HepG2 (cell line): ENCODE results near the gene GCLM. TPM values are rescaled to one million over a fixed set of nuclear protein-coding genes. Genes with fewer than 3 reads are reported as not detected.

Experiments used
- ATAC-seq: fragments of 200-7000 bp; cut with Tn5 transposase; 3 replicates; pipeline ENCODE4 v1.9.1; 2020; ENCODE audit warnings: mild to moderate bottlenecking, moderate library complexity
- BruUV-seq: library from RNA; stranded (reverse); fragments of 400-500 nt; replicated peaks from 2 replicates; lab custom pipeline; 2021; lab: Mats Ljungman, UMichigan
- CTCF ChIA-PET: fragments of 300-600 bp; formaldehyde crosslinking; extraction: SDS; loops from one replicate; lab custom pipeline; 2021; ENCODE audit warnings: low total read pairs, inconsistent platforms, low intra/inter-chr PET ratio; lab: Yijun Ruan, JAX
- POLR2A ChIA-PET: fragments of 350-600 bp; sonication (Branson Sonifier 250); formaldehyde crosslinking; loops from one replicate; lab custom pipeline; 2020; ENCODE audit warnings: antibody characterized with exemption, inconsistent platforms; lab: Yijun Ruan, JAX
- DNase-seq: peaks from one replicate; pipeline ENCODE4 v3.0.0-alpha.2; 2015; ENCODE audit warnings: low spot score
- FAIRE-seq: peaks from 3 replicates; lab custom pipeline; 2011; peaks lifted over from hg19 to GRCh38; lab: Jason Lieb, UNC
- H2AFZ ChIP-seq: one replicate; pipeline ENCODE4 v1.6.1; 2011; ENCODE audit warnings: low read length, inconsistent platforms
- H3K27ac ChIP-seq: fragments of 300-600 bp; 3 replicates; pipeline ENCODE4 v1.8.0; 2011; ENCODE audit warnings: mixed run types, mild to moderate bottlenecking, mixed read lengths, low read length, inconsistent platforms; ENCODE audit not compliant: insufficient read depth; ENCODE audit errors: extremely low read length
- H3K27me3 ChIP-seq, 2 experiments: fragments of 200-600 bp in 1 of 2; 2 replicates in 1 of 2; 3 replicates in 1 of 2; pipeline versions ENCODE4 v1.6.0 to v1.8.0; 2011; ENCODE audit warnings: low read length in 2 of 2, mild to moderate bottlenecking in 2 of 2, moderate library complexity in 2 of 2, inconsistent platforms in 1 of 2; ENCODE audit not compliant: insufficient read depth in 2 of 2, control insufficient read depth in 1 of 2
- H3K36me3 ChIP-seq, 2 experiments: fragments of 200-600 bp in 1 of 2; replicated peaks in 1 of 2; 2 replicates in 1 of 2; 3 replicates in 1 of 2; pipeline versions ENCODE4 v1.5.1 to v1.8.0; 2011; ENCODE audit warnings: low read length in 2 of 2, inconsistent platforms in 1 of 2; ENCODE audit not compliant: insufficient read depth in 2 of 2, control insufficient read depth in 1 of 2
- H3K4me1 ChIP-seq: 2 replicates; pipeline ENCODE4 v1.5.1; 2012; ENCODE audit warnings: low read length, inconsistent platforms; ENCODE audit not compliant: insufficient read depth
- H3K4me2 ChIP-seq: 2 replicates; pipeline ENCODE4 v1.6.0; 2011; ENCODE audit warnings: low read depth, low read length, inconsistent platforms
- H3K4me3 ChIP-seq, 3 experiments: fragments of 200-600 bp in 1 of 3; sonication (generic), shearing (Covaris generic) in 1 of 3; replicated peaks in 1 of 3; 2 replicates each; pipeline ENCODE4 v1.5.1; 2011 to 2016; ENCODE audit warnings: low read length in 3 of 3, inconsistent platforms in 2 of 3, low read depth in 2 of 3, mild to moderate bottlenecking in 2 of 3, control low read depth in 1 of 3, mixed read lengths in 1 of 3; ENCODE audit not compliant: insufficient read depth in 1 of 3
- H3K79me2 ChIP-seq: one replicate; pipeline ENCODE4 v1.6.1; 2011; ENCODE audit warnings: low read length, inconsistent platforms; ENCODE audit not compliant: insufficient read depth
- H3K9ac ChIP-seq: 2 replicates; pipeline ENCODE4 v1.6.0; 2011; ENCODE audit warnings: mild to moderate bottlenecking, low read depth, low read length, inconsistent platforms; ENCODE audit not compliant: insufficient read depth
- H3K9me3 ChIP-seq: 2 replicates; pipeline ENCODE4 v1.5.1; 2012; ENCODE audit warnings: mild to moderate bottlenecking, low read length
- H4K20me1 ChIP-seq: 2 replicates; pipeline ENCODE4 v1.6.0; 2011; ENCODE audit warnings: inconsistent platforms, mild to moderate bottlenecking, low read length, moderate library complexity; ENCODE audit not compliant: insufficient read depth
- CHD2 ChIP-seq: IDR thresholded peaks from 2 replicates; pipeline ENCODE4 v1.6.1; 2011; ENCODE audit warnings: low read depth, low read length, improper control_type of control experiment
- DNMT1 ChIP-seq: sonication (generic); formaldehyde crosslinking; IDR thresholded peaks from 2 replicates; pipeline ENCODE4 v1.5.1; 2020; ENCODE audit warnings: mild to moderate bottlenecking, missing genetic modification reagents
- GPBP1L1 ChIP-seq: sonication (generic); formaldehyde crosslinking; IDR thresholded peaks from 2 replicates; pipeline ENCODE4 v1.5.0; 2020; ENCODE audit warnings: mild to moderate bottlenecking, missing genetic modification reagents
- HNF4G ChIP-seq, 2 experiments: sonication (generic) in 1 of 2; formaldehyde crosslinking in 1 of 2; IDR thresholded peaks; 2 replicates each; pipeline versions ENCODE4 v1.4.0 to v1.6.1; 2011 to 2020; ENCODE audit warnings: borderline replicate concordance in 2 of 2, low read depth in 2 of 2, mild to moderate bottlenecking in 2 of 2, low read length in 1 of 2, missing genetic modification reagents in 1 of 2, moderate library complexity in 1 of 2
- HOXD1 ChIP-seq: sonication (generic); formaldehyde crosslinking; IDR thresholded peaks from 2 replicates; pipeline ENCODE4 v1.5.0; 2020; ENCODE audit warnings: missing genetic modification reagents
- LCORL ChIP-seq, 2 experiments: fragments of 450-650 bp in 1 of 2; sonication (generic) in 1 of 2; formaldehyde crosslinking in 1 of 2; IDR thresholded peaks; 2 replicates each; pipeline versions ENCODE4 v1.5.0 to v1.6.1; 2017 to 2020; ENCODE audit warnings: antibody characterized with exemption in 1 of 2, missing genetic modification reagents in 1 of 2
- MED8 ChIP-seq: sonication (generic); formaldehyde crosslinking; IDR thresholded peaks from 2 replicates; pipeline ENCODE4 v1.8.1; 2023; ENCODE audit warnings: mild to moderate bottlenecking, missing genetic modification reagents; ENCODE audit not compliant: insufficient replicate concordance
- MTA1 ChIP-seq: sonication (generic); formaldehyde crosslinking; IDR thresholded peaks from 2 replicates; pipeline ENCODE4 v1.4.0; 2020; ENCODE audit warnings: missing genetic modification reagents, mild to moderate bottlenecking, borderline replicate concordance
- NR1H2 ChIP-seq: sonication (generic); formaldehyde crosslinking; IDR thresholded peaks from 2 replicates; pipeline ENCODE4 v1.8.1; 2022; ENCODE audit warnings: low read depth, missing genetic modification reagents, borderline replicate concordance
- REXO4 ChIP-seq: sonication (generic); formaldehyde crosslinking; IDR thresholded peaks from 2 replicates; pipeline ENCODE4 v1.8.0; 2022; ENCODE audit warnings: missing genetic modification reagents, mild to moderate bottlenecking, borderline replicate concordance
- SATB2 ChIP-seq: sonication (generic); formaldehyde crosslinking; IDR thresholded peaks from 2 replicates; pipeline ENCODE4 v1.5.0; 2020; ENCODE audit warnings: missing genetic modification reagents
- SIX1 ChIP-seq: sonication (generic); formaldehyde crosslinking; IDR thresholded peaks from 2 replicates; pipeline ENCODE4 v1.4.0; 2020; ENCODE audit warnings: missing genetic modification reagents, borderline replicate concordance
- TMF1 ChIP-seq: sonication (generic); formaldehyde crosslinking; IDR thresholded peaks from 2 replicates; pipeline ENCODE4 v1.8.1; 2022; ENCODE audit warnings: low read depth, missing genetic modification reagents
- XBP1 ChIP-seq: sonication (generic); formaldehyde crosslinking; IDR thresholded peaks from 2 replicates; pipeline ENCODE4 v1.5.0; 2020; ENCODE audit warnings: missing genetic modification reagents
- ZMYM4 ChIP-seq: sonication (generic); formaldehyde crosslinking; IDR thresholded peaks from 2 replicates; pipeline ENCODE4 v1.8.1; 2023; ENCODE audit warnings: mild to moderate bottlenecking, missing genetic modification reagents
- ZNF17 ChIP-seq: sonication (generic); formaldehyde crosslinking; IDR thresholded peaks from 2 replicates; pipeline ENCODE4 v1.5.0; 2020; ENCODE audit warnings: mild to moderate bottlenecking, missing genetic modification reagents
- ZNF230 ChIP-seq: sonication (generic); formaldehyde crosslinking; IDR thresholded peaks from 2 replicates; pipeline ENCODE4 v1.4.0; 2020; ENCODE audit warnings: mild to moderate bottlenecking, missing genetic modification reagents
- ZNF274 ChIP-seq: sonication (generic); formaldehyde crosslinking; IDR thresholded peaks from 2 replicates; pipeline ENCODE4 v1.5.1; 2020; ENCODE audit warnings: mild to moderate bottlenecking, missing genetic modification reagents
- ZNF335 ChIP-seq: sonication (generic); formaldehyde crosslinking; IDR thresholded peaks from 2 replicates; pipeline ENCODE4 v1.4.0; 2020; ENCODE audit warnings: missing genetic modification reagents
- ZNF615 ChIP-seq: sonication (generic); formaldehyde crosslinking; IDR thresholded peaks from 2 replicates; pipeline ENCODE4 v1.5.0; 2020; ENCODE audit warnings: mild to moderate bottlenecking, missing genetic modification reagents, borderline replicate concordance
- WGBS: methylation state at CpG from one replicate; pipeline ENCODE4 v1.1.6; 2017; ENCODE audit warnings: low lambda C conversion rate; 5-methylcytosine and 5-hydroxymethylcytosine counted together
- in situ Hi-C: cut with HindIII; loops from 2 replicates; pipeline ENCODE4 v1.10.0; 2017; ENCODE audit warnings: low pct_unique_long_range_greater_than_20kb; ENCODE audit not compliant: extremely low pct_ligation_motif_present
- intact Hi-C: fragments of 100-400 bp; cut with micrococcal nuclease; formaldehyde crosslinking; loops from one replicate; pipeline ENCODE4 v1.10.0; 2022; ENCODE audit not compliant: unreplicated experiment
- polyA plus RNA-seq, 8 experiments: library from polyadenylated mRNA; depleted of rRNA in 3 of 8; stranded (reverse) in 7 of 8; unstranded in 1 of 8; fragments of >200 nt; fragmentation: Illumina TruSeq in 4 of 8; extraction: Trizol in 4 of 8; gene quantifications; 2 replicates each; pipeline versions ENCODE4 v1.2.1 to v1.2.3, GENCODE V29; 2011 to 2016; ENCODE audit warnings: low read depth in 4 of 8, missing spikeins in 1 of 8, mixed read lengths in 1 of 8; ENCODE audit not compliant: insufficient read depth in 1 of 8
- total RNA-seq, 5 experiments: library from RNA; depleted of rRNA; stranded (reverse); fragments of >200 nt; fragmentation: Illumina TruSeq; extraction: Trizol; gene quantifications; 2 replicates each; pipeline ENCODE4 v1.2.3, GENCODE V29; 2016; ENCODE audit warnings: low read depth in 1 of 5
- TF ChIP-seq, protein P1 (sequence below): sonication (generic); formaldehyde crosslinking; IDR thresholded peaks from 2 replicates; pipeline ENCODE4 v1.9.0; 2022; ENCODE audit warnings: missing genetic modification reagents, mild to moderate bottlenecking, borderline replicate concordance

The GCLM gene
- total and polyA plus RNA-seq, 2 of the 13 experiments (the other 11 are each of a cell fraction or from before 2014, with no cell fraction given): 8.7 to 29.9 TPM

DNA sequence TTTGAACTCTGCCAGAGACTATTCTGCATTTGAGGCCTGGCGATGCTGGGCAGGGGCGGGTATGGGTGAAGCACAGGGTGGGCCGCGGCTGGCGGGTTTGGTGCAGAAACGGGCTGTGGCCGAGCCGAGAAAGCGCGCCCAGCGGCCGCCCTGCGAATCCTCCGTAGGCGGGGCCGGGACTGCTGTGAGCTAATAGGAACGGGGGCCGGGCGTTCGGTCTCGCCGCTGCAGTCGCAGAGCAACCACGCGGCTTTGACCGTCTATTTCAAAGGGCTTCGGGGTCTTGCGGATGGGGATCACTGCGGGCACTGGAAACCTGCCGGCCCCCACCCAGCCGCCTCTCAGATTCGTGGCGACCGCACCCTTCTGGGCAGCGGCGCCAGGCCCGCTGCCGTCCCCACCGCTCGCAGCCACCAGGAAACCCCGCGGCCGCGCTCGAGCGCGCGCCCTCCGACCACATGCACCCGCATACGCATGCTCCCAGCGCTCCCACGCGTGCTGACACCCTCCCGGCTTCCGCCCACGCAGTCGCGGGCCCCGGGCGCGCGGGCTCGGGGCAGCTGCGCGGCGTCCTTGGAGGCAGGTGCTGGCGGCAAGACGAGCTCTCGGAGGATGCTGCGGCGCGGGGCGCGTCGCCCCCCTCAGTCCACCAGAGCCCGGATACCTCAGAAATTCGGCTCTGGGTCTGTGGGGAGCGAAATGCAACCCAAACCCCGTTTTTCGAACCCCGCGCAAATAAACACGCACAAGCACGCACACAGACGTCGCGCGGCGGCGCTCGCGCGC is 62.8 kb downstream of the GCLM start:
- H3K4me3 ChIP-seq: peak overlapping the region; percentile 90 to 91 (median 91)
- ATAC-seq: peak; percentile 83
- H4K20me1 ChIP-seq: no peaks in the 10 kb centered on the region
- CTCF ChIA-PET: interaction anchor here (3.5 kb wide), 1 partner anchor 216 kb away, joined by 21 read pairs; no protein-coding TSS in a partner anchor
- H3K27me3 ChIP-seq: no peaks in the 10 kb centered on the region; a peak in 1 of 5 replicates
- peak overlapping the region; percentile 96 for H3K4me2 ChIP-seq
- peaks cover 16% of the 10 kb centered on the region for H3K9me3 ChIP-seq
- intact Hi-C loops (loop anchor here (5.0 to 10.0 kb wide), 3 partner anchors 229 to 542 kb away; partner anchors contain the start of gene DR1), in situ Hi-C loops (no loop called here)
- peak; percentile 76 for DNase-seq
- peak overlapping the region; percentile 95 for H3K9ac ChIP-seq
- POLR2A ChIA-PET: interaction anchor here (0.6 to 3.8 kb wide), 28 partner anchors 9 to 571 kb away, joined by 3 to 55 read pairs (median 4); partner anchors contain the start of genes BCAR3, DNTTIP2, DR1 and FNBP1L
- H3K36me3 ChIP-seq: no peaks in the 10 kb centered on the region
- WGBS: 0% methylated on average over 5 of the region's 94 CpGs
- H3K27ac ChIP-seq: peak overlapping the region; percentile 88
- FAIRE-seq: no peak
- H2AFZ ChIP-seq: peak overlapping the region; percentile 43
- H3K79me2 ChIP-seq: no peaks in the 10 kb centered on the region
- peaks cover 20% of the 10 kb centered on the region for H3K4me1 ChIP-seq
- TSS peak; percentile 93 for BruUV-seq
- no peak for TF ChIP-seq REXO4 (CRISPR knock-in tag)
- no peak for TF ChIP-seq DNMT1 (CRISPR knock-in tag)
- peak; percentile 38; the same call in 1 of the 2 replicates for TF ChIP-seq HOXD1 (CRISPR knock-in tag)
- TF ChIP-seq MTA1 (CRISPR knock-in tag): peak; percentile 42; the same call in 1 of the 2 replicates
- TF ChIP-seq ZNF274 (CRISPR knock-in tag): no peak; the same call in 1 of the 2 replicates
- peak; percentile 66; the same call in 1 of the 2 replicates for TF ChIP-seq TMF1
- TF ChIP-seq ZNF335: no peak
- no peak for TF ChIP-seq HNF4G (IDR thresholded peaks at IDR 0.05; ENCODE audit: borderline replicate concordance, low read depth, low read length)
- no peak for TF ChIP-seq HNF4G (CRISPR knock-in tag; IDR thresholded peaks at IDR 0.05; ENCODE audit: borderline replicate concordance, low read depth)
- no peak for TF ChIP-seq ZNF230 (CRISPR knock-in tag)
- TF ChIP-seq NR1H2 (CRISPR knock-in tag): no peak
- no peak for TF ChIP-seq MED8 (CRISPR knock-in tag)
- no peak for TF ChIP-seq LCORL (IDR thresholded peaks at IDR 0.05)
- no peak for TF ChIP-seq LCORL (CRISPR knock-in tag; IDR thresholded peaks at IDR 0.05)
- TF ChIP-seq XBP1 (CRISPR knock-in tag): no peak
- TF ChIP-seq, protein P1, sequence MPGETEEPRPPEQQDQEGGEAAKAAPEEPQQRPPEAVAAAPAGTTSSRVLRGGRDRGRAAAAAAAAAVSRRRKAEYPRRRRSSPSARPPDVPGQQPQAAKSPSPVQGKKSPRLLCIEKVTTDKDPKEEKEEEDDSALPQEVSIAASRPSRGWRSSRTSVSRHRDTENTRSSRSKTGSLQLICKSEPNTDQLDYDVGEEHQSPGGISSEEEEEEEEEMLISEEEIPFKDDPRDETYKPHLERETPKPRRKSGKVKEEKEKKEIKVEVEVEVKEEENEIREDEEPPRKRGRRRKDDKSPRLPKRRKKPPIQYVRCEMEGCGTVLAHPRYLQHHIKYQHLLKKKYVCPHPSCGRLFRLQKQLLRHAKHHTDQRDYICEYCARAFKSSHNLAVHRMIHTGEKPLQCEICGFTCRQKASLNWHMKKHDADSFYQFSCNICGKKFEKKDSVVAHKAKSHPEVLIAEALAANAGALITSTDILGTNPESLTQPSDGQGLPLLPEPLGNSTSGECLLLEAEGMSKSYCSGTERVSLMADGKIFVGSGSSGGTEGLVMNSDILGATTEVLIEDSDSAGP (CRISPR knock-in tag): no peak
- no peak for TF ChIP-seq GPBP1L1 (CRISPR knock-in tag)
- no peak for TF ChIP-seq SIX1
- TF ChIP-seq ZNF615 (CRISPR knock-in tag): no peak
- TF ChIP-seq CHD2: no peak
- no peak; the same call in 1 of the 2 replicates for TF ChIP-seq SATB2
- TF ChIP-seq ZMYM4 (CRISPR knock-in tag): 0 out of 2 replicates have a peak, but pooled peaks have one; percentile 26
- TF ChIP-seq ZNF17 (CRISPR knock-in tag): no peak
